Peyer's patch (tissue), 4 donors: ENCODE data around the gene DPP7.

Experiments
- POLR2A ChIP-seq, 2 donors: fragments of 450-650 bp; IDR thresholded peaks; one replicate each; pipeline ENCODE4 v1.5.1; 2017; ENCODE audit warnings: antibody characterized with exemption in 2 of 2, mild to moderate bottlenecking in 2 of 2, moderate library complexity in 2 of 2
- TF ChIP-seq, protein P1 (sequence below), 6 experiments: fragments of 450-650 bp in 4 of 6; fragments of 200-600 bp in 2 of 6; sonication (generic) in 1 of 6; IDR thresholded peaks; one replicate each; pipeline ENCODE4 v1.5.1; 2017 to 2019; ENCODE audit warnings: antibody characterized with exemption in 6 of 6, mild to moderate bottlenecking in 3 of 6, moderate library complexity in 1 of 6

DNA sequence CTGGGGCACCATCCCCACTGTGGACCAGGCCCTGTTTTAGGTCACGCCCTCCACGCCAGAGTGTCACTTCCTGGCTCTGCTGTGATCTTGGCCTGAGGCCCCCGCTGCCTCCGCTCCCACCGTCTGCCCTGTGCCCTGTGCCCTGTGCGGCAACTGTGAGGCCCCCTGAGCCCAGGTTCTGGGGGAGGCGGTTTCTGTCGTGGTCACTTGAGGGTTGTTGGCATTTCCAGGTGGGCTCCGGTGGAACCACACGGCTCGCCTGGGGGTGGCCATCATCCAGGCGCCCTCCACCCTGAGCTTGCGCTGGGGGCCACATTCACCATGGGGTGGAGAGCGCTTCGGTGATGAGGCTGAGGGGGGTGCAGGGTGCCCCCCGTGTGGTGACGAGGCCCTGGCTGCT, 6.6 kb downstream of the DPP7 start:
- no peak for TF ChIP-seq POLR2A (IDR thresholded peaks at IDR 0.05)
- TF ChIP-seq, protein P1, sequence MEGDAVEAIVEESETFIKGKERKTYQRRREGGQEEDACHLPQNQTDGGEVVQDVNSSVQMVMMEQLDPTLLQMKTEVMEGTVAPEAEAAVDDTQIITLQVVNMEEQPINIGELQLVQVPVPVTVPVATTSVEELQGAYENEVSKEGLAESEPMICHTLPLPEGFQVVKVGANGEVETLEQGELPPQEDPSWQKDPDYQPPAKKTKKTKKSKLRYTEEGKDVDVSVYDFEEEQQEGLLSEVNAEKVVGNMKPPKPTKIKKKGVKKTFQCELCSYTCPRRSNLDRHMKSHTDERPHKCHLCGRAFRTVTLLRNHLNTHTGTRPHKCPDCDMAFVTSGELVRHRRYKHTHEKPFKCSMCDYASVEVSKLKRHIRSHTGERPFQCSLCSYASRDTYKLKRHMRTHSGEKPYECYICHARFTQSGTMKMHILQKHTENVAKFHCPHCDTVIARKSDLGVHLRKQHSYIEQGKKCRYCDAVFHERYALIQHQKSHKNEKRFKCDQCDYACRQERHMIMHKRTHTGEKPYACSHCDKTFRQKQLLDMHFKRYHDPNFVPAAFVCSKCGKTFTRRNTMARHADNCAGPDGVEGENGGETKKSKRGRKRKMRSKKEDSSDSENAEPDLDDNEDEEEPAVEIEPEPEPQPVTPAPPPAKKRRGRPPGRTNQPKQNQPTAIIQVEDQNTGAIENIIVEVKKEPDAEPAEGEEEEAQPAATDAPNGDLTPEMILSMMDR (IDR thresholded peaks at IDR 0.05): no peak
